DND-41 (cell line): ENCODE data around the gene BCAP31.

Experiments
- EZH2 ChIP-seq: IDR thresholded peaks from 3 replicates; pipeline ENCODE4 v1.6.1; 2012; ENCODE audit warnings: borderline replicate concordance, low read depth, mild to moderate bottlenecking, moderate library complexity, low read length, inconsistent platforms; ENCODE audit not compliant: severe bottlenecking
- TF ChIP-seq, protein P1 (sequence below): IDR thresholded peaks from 2 replicates; pipeline ENCODE4 v1.5.1; 2012; ENCODE audit warnings: borderline replicate concordance, low read length, moderate library complexity, mild to moderate bottlenecking; ENCODE audit not compliant: poor library complexity, severe bottlenecking; ENCODE audit errors: extremely low read depth

DNA sequence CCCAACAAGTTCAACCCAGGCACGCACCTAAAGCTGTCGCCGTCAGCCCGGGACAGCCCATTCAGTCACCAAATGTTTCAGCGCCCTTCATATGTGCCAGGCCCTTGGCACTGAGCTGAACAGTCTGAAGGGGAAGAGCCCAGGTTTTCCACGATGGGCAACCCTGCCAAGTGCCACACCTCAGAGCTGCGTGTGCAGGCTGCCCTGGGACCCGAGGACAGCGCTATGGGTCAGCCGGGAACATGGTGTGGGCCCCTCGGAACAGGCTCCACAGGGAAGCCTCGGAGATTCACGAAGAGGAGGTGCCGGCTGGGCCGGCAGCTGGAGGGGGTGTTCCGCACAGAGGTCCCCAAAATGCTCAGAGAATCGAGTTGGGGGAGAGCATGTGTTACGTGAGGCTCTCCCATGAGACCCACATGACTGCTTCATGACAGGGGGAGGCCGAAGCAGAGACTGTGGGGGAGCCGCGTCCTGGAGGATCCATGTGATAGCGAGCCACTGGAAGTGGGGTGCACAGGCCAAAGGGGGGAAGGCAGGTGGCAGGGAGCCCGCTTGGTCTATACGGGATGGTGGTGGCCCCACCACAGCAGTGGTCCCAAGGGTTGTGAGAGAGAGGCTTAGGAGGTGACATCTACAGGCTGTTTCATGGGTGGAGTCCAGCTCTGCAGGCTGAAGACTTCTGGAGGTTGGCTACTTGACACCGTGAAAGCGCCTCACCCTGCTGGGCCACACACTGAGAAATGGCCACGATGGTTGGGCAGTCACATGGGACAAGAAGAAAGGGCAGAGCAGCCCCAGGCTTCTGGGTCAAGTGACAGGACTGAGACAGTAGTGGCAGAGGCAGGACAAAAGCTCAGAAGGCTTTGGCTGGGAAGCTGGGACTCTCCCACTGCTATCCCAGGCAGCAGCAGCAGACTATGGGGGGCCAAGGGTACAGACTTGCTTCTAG is 14.2 kb downstream of the BCAP31 start:
- no peak for TF ChIP-seq EZH2
- TF ChIP-seq, protein P1, sequence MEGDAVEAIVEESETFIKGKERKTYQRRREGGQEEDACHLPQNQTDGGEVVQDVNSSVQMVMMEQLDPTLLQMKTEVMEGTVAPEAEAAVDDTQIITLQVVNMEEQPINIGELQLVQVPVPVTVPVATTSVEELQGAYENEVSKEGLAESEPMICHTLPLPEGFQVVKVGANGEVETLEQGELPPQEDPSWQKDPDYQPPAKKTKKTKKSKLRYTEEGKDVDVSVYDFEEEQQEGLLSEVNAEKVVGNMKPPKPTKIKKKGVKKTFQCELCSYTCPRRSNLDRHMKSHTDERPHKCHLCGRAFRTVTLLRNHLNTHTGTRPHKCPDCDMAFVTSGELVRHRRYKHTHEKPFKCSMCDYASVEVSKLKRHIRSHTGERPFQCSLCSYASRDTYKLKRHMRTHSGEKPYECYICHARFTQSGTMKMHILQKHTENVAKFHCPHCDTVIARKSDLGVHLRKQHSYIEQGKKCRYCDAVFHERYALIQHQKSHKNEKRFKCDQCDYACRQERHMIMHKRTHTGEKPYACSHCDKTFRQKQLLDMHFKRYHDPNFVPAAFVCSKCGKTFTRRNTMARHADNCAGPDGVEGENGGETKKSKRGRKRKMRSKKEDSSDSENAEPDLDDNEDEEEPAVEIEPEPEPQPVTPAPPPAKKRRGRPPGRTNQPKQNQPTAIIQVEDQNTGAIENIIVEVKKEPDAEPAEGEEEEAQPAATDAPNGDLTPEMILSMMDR, result no peak
